ENCODE results near the gene TEX101.
"Not testable (repeated sequence)": the region's sequence is repeated elsewhere in the genome, so short reads cannot be mapped to it uniquely, and the experiment has no call there.

TEX101 gene

DNA sequence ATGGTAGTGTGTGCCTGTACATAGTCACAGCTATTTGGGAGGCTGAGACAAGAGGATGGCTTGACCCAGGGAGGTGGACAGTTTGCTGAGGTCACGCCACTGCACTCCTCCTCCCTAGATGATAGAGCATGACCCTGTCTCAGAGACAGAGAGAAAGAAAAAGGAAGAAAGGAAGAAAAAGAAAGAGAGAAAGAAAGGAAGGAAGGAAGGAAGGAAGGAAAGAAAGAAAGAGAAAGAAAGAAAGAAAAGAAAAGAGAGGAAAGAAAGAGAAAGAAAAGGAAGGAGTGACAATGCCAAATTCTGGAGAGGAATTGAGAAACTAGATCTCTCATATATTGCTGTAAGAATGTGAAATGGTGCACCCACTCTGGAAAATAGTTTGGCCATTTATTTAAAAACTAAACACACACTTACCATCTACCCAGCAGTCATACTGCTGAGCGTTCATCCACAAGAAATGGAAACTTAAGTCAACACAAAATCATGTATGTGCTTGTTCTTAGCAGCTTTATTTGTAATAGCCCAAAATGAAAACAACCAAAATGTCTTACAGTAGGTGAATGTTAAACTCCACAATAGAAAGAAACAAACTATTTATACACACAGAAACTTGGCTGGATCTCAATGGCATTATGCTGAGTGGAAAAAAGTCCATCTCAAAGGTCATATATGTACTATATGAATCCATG is 7.5 kb downstream of the TEX101 start:
- no peak for DNase-seq

DNA sequence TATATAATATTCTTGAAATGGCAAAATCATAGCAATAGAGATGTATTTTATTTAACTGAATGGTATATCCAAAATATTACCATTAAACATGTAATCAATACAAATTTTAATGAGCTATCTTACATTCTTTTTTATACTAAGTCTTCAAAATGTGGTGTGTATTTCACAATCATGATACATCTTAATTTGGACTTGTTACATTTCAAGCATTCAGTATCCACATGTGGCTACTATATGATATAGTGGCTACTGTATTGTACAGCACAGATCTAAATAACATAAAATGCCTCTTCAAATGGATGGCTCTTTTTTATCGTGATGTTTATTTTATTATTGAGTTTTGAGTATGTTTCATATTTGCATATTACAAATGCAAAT is 8.0 kb downstream of the TEX101 start:
- no peak for DNase-seq

DNA sequence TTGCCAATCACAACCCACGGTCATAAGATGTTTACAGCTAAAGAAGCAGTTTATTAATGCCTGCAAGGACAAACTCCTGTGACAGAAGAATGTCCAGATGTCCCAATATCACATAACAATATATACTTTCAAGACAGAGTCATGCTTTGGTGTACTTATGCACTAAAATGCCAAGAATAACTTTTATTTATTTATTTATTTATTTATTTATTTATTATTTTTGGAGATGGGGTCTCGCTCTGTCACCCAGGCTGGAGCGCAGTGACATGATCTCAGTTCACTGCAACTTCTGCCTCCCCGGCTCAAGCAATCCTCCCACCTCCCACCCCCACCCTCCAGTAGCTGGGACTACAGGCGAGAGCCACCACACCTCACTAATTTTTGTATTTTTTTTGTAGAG is 9.1 kb downstream of the TEX101 start:
- no peak for DNase-seq

DNA sequence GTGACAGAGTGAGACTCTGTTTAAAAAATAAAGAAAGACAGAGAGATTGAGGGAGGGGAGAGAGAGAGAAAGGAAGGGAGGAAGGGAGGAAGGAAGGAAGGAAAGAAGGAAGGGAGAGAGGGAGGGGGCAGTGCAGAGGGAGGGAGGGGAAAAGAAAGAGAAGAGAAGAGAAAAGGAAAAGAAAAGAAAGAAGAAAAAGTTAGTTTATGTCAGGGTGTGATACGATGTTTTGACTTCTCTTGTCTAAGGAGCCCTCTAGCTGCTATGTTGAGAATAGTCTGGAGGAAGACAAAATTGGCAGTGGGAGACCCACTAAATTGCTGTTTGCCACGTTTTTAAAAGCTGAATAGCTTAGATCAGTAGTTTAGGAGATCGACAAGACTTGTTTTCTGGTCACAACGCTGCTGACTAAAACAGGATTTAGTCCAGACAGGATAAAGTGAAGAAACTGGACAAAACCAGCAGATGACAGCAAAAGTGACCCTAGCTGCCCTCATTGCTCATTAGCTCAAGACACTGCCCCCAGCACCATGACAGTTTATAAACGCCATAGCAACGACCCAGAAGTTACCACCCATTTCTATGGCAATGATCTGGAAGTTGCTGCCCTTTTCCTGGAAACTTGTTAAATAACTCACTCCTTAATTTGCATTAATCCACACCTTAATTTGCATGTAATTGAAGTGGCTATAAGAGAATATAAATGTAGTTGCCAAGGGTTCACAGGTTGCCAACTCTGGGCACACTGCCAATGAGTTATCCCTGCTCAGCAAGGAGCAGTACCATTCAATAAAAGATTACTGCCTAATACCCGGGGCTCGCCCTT is 11.1 kb downstream of the TEX101 start:
- DNase-seq: no peak

DNA sequence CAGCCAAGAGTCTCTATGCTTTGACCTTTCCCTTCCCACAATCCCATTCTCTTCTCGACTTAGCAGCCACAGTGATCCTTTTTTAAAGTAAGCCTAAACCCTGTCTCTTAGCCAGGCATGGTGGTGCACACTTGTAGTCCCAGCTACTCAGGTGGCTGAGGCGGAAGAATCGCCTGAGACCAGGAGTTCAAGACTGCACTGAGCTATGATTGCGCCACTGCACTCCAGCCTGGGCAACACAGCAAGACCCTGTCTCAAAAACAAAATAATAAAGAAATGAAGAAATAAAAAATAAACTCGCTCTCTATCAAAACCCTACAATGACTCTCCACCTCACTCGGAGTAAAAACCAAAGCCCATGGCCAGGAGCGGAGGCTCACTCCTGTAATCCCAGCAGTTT is 14.7 kb downstream of the TEX101 start:
- DNase-seq: no peak

DNA sequence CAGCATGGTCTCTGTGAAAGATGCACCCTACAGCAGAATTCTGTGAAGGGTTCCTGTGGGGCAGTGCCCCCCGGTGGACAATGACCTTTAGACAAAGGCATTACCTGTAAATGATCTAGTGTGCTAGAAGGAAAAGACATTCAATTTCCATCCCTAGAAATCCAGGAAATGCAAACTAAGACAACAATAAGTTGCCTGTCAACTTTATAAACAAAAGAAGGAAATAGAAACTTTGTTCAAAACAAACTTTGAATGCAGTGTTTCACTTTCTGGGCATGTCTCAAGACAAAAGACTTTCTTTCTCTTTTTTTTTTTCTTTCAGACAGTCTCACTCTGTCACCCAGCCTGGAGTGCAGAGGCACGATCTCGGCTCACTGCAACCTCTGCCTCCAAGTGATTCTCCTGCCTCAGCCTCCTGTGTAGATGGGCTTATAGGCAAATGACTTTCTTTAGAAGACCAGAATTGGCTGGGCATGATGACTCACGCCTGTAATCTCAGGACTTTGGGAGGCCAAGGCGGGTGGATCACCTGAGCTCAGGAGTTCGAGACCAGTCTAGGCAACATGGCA is 15.5 kb downstream of the TEX101 start:
- no peak for DNase-seq

DNA sequence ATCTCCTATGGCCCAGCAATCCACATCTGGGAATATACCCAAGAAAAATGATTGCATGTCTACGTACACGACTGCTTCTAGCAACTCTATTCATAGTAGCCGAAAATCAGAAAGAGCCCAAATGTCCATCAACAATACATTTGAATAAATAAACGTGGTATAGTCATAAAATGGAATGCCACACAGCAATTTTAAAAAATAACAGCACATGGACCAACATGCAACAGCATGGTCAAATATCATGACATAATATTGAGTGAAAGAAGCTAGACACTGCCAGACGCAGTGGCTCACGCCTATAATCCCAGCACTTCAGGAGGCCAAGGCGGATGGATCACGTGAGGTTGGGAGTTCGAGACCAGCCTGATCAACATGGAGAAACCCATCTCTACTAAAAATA is 16.3 kb downstream of the TEX101 start:
- no peak for DNase-seq

DNA sequence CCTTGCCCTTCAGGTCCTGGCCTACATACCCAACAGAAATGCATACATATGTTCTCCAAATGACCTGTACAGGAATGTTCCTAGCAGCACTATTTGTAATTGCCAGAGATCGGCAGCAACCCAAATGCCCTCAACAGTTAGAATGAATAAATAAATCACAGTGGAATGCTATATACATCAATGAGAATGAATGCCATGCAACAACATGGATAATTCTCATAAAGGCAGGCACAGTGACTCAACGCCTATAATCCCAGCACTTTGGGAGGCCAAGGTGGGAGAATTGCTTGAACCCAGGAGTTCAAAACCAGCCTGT is 18.6 kb downstream of the TEX101 start:
- no peak for DNase-seq

DNA sequence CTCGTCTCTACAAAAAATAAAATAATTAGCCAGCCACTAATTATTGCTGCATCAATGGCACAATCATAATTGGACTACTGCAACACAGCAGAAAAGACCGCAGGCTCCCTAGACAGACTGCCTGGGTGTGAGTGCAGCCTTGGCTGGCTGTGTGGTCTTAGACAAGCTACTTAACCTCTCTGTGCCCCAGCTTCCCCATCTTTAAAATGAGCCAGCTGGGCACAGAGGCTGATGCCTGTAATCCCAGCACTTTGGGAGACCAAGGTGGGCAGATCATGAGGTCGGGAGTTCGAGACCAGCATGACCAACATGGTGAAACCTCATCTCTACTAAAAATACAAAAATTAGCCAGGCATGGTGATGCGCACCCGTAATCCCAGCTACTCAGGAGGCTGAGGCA is 19.0 kb downstream of the TEX101 start:
- no peak for DNase-seq

DNA sequence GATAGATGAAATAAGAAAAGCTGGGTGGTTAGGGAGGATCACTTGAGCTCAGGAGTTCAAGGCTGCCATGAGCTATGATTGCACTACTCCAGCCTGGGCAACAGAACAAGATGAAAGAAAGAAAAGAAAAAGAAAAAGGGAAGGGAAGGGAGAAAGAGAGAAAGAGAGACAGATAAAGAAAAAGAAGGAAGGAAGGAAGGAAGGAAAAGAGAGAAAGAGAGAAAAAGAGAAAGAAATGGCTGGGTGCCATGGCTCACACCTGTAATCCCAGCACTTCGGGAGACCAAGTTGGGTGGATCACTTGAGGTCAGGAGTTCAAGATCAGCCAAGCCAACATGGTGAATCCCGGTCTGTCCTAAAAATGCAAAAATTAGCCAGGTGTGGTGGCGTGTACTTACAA is 21.1 kb downstream of the TEX101 start:
- DNase-seq: no peak

DNA sequence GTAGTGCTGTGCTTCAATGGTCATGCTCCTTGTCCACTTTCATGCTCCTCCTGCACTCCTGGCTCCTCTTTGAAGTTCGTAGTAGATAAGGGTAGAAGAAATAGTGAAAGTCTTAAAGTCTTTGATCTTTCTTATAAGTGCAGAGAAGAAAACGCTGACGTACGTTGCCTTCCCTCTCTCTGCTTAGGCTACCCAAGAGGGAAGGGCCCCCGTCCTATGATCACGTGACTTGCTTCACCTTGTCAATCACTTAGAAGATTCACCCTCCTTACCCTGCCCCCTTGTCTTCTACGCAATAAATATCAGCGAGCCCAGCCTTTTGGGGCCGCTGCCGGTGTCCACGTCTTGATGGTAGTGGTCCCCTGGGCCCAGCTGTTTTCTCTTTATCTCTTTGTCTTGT is 22.6 kb downstream of the TEX101 start:
- not testable (repeated sequence) for DNase-seq

DNA sequence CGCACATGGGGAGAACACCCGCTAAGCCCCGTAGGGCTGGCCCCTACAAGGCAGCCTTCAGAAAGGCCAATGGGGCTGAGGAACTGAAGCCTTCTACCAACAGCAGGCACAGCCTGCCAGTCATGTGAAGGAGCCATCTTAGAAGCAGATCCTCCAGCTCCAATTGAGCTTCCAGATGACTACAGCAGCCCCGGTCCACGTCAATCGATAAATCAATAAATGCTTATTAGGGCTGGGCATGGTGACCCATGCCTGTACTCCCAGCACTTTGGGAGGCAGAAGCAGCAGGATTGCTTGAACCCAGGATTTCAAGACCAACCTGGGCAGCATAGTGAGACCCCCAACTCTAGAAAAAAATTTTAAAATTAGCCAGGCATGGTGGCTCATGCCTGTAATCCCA is 23.0 kb downstream of the TEX101 start:
- DNase-seq: no peak

DNA sequence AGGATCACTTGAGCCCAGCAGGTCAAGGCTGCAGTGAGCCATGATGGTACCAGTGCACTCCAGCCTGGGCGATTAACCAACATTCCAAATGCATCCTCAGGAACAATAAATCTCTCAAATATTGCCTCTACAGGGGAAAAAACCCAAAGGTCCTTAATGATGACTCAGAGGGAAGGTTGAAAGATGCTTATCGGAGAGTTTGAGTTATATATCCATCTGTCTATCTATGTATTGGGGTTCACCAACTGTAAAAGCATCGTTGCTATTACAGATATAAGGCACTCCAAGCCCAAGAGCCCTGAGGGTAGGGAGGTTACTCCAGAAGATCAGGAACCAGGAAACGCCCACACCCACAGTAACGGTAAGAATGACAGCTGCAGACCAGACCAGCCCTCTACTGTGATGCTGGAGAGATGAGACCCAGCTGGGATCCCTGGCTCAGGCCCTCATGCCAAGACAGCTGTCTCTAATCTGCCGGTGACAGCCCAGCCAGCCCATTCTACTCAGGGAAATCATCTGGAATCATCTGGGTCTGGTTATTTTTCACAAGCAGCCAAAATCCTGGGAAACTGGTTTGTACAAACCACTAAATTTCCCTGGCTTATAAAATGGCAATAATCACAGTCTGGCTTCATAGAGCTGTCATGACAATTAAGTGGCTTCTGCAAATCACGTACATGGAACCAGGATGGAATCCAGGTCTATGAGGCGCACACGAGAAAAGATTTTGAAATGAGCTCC is 23.8 kb downstream of the TEX101 start:
- DNase-seq: no peak

DNA sequence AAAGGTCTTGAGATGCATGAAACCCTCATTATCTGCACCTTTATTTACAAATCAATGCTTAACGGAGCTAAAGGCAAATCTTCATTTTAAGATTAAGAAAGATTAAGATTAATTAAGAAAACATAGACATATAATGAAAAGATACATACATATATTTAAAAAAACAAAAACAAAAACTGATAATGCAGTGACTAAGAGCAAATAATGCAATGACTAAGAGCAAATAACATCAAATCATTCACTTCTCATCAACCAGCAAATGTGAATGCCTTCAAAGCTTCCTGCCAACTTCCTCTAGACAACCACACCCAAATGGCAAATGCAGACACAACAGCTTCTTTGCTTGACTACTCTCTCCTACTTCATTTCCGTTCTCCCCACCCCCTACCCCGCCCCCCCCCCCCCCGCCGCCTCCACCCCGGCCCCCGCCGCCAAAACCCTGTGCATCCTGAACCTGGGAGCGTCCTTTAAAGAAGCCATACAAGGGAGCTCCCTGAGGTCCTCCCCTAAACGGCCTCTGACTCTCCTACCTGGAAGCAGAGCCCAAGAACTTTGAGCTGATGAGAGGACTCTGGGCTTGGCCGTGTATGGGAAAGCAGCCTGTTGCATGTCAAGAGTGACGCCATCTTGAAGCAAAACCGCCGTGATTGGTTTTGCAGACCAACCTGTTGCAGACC is 24.5 kb downstream of the TEX101 start:
- DNase-seq: no peak

DNA sequence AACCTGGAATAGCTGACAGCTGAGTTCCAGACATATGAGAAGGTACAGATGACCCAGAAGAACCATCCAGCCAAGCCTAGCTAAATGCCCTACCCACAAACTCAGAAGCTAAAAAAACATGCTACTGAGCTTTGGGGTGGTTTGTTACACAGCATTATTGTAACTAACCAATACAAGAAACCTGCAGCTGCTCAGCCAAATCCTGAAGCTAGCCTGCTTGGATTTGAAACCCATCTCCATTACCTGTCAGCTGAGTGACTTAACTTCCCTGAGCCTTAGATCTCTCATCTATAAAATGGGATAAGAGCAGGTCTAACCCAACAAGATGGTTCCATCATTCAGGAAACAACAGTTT is 25.0 kb downstream of the TEX101 start:
- DNase-seq: no peak

DNA sequence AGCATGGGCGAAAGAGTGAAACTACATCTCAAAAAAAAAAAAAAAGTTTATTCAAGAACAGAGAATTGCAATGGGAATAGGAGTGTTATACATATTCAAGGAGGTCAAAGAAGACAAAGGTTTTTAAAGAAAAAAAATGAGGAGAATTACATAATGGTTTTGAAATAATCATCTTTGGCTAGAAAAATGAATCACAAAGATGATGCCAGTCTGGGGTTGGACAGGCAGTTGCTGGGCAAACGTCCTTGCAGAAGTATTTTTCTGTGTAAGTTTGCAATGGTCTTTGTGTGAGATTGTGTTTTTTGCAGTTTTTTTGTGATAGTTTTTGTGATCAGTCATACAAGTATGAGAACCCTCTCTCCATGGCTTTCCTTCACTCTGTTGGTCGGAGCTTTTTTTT is 27.0 kb downstream of the TEX101 start:
- DNase-seq: no peak

DNA sequence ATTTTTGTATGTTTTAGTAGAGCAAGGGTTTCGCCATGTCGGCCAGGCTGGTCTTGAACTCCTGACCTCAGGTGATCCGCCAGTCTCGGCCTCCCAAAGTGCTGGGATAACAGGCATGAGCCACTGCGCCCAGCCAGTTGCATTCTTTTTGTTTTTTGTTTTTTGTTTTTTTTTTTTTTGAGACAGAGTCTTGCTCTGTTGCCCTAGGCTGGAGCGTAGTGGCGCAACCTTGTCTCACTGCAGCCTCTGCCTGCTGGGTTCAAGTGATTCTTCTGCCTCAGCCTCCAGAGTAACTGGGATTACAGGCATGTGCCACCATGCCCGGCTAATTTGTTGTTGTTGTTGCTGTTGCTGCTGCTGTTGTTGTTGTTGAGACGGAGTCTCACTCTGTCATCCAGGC is 29.4 kb downstream of the TEX101 start:
- not testable (repeated sequence) for DNase-seq

DNA sequence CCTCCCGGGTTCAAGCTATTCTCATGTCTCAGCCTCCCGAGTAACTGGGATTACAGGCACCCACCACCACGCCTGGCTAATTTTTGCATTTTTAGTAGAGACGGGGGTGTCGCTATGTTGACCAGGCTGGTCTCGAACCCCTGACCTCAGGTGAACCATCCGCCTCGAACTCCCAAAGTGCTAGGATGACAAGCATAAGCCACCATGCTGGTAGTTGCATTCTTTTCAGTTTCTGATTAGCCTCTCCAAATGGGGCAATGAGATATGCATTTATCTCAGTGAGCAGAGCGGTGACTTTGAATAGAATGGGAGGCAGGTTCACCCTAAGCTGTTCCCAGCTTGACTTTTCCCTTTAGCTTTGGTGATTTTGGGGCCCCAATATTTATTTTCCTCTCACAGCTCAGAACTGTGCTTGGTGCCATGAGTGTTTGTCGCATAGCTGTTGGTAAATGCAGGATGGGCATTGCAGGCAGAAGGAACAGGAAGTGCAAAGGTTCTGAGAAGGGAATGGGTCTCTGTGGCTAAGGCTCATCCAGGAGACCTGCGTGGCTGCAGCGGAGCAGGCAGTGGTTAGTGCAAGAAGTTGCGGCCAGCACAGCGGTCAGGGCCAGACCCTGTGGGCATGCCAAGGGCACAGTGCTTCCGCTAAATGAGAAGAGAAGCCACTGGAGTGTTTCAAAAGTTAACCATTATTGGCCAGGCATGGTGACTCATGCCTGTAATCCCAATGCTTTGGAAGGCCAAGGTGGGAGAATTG is 30.0 kb downstream of the TEX101 start:
- no peak for DNase-seq

DNA sequence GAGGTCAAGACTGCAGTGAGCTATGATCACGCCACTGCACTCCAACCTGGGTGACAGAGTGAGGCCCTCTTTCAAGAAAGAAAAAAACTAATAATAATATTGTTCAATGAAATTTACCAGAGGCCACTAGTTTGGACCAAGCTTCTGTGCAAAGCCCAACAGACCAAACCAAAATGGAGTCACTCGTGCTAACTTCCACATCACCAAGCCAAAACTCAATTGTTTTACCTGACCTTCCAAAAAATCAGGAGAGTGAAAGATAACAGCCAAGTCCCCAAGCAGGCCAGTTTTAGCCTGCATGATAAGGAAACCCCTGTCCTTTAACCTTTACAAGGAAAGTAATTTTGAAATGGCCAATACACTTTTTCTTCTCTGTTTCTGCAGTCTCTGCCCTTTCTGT is 30.7 kb downstream of the TEX101 start:
- no peak for DNase-seq

DNA sequence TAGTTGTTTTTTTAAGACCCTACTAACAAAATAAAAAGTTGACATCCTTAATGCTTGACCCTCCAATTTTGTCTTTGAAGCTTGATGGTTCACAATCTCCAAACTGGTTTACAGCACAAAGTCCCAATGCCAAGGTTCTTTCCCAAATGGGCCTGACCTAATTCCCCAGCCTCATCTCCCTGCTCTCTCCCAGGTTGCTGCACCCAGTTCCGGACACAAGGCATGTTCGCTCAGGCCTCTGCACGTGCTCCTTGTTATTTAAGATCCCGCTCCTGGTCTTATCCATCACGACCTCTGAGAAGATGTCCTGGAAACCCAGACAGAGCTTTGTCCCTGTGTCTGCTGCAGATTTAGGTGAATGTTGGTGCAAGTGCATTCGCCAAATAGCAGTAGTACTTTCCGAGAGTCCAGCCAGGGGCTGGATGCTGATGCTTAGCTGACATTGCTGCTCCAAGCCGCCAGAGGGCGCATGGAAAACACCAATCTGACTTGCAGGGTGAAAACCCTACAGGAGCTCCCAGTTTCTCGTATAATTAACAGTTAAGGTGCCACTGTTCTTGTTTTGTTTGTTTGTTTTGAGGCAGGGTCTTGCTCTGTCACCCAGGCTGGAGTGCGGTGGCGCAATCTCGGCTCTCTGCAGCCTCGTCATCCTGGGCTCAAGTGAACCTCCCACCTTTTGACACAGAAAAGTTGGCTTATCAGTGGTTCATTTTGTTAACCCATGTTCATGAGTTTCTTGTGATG is 32.2 kb downstream of the TEX101 start:
- no peak for DNase-seq

DNA sequence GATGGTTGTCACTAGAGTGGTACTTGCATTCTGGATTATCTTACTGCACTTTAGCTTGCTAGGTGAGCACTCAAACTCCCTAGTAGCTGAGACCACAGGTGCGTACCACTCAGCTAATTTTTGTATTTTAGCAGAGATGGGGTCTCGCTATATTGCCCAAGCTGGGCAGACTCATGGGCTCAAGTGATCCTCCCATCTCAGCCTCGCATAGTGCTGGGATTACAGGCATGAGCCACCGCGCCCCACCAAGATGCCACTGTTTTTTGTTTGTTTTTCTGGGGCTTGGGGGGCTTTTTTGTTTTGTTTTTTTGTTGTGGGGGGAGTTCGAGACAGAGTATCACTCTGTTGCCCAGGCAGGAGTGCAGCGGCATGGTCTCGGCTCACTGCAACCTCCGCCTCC is 33.0 kb downstream of the TEX101 start:
- no peak for DNase-seq

DNA sequence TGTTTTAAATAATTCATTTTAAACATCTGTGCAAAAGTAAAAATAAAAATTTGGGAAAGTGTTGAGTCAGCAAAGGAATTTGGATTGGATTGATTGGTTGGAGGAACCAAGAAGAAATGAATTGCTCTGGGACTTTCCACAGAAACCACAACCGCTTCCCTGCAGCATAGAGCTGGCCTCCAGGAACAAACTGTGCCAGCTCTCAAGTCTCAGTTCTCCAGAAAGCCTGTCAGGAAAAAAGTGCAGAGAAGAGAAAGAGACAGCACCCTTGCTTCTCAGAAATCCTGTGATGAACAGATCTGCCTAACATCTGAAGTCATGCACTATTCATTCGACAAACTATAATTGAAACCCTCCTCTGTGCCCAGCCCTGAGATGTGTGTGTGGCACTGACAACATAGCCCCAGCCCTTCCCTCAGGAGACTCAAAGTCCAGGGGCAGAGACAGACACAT is 35.9 kb downstream of the TEX101 start:
- DNase-seq: no peak
